22Rv1 (cell line): ENCODE measurements around the gene TSC22D1.

Experiments used
- ZFX ChIP-seq: fragments of 450-650 bp; IDR thresholded peaks from 2 replicates; pipeline ENCODE4 v1.6.1; 2017; ENCODE audit warnings: antibody characterized with exemption, borderline replicate concordance
- TF ChIP-seq, protein P1 (sequence below): fragments of 450-650 bp; IDR thresholded peaks from 2 replicates; pipeline ENCODE4 v1.5.1; 2017; ENCODE audit warnings: mild to moderate bottlenecking

DNA sequence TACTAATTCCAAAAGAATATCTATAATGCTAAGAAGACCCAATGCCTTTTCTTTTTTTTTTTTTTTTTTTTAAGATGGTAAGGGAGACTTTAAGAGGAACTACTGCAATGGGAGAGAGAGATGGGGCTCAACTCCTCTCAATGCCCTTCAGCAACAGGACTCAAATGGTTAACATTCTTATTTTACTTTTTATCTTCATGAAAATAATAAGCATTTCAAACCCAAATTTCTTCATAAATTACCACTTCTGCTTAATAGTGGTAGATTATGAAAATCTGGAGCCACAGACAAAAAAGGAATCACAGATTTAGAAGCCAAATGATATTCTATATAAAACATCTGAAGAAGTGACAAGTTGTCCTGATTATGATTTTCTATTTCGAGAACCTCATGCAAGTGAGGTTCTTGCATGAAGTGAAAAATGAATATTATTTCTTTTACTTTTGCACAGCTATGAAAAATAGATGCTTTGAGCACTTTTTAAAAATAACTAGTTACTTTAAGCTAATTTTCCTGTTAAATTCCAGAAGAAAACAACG is 128.3 kb downstream of the TSC22D1 start:
- TF ChIP-seq, protein P1, sequence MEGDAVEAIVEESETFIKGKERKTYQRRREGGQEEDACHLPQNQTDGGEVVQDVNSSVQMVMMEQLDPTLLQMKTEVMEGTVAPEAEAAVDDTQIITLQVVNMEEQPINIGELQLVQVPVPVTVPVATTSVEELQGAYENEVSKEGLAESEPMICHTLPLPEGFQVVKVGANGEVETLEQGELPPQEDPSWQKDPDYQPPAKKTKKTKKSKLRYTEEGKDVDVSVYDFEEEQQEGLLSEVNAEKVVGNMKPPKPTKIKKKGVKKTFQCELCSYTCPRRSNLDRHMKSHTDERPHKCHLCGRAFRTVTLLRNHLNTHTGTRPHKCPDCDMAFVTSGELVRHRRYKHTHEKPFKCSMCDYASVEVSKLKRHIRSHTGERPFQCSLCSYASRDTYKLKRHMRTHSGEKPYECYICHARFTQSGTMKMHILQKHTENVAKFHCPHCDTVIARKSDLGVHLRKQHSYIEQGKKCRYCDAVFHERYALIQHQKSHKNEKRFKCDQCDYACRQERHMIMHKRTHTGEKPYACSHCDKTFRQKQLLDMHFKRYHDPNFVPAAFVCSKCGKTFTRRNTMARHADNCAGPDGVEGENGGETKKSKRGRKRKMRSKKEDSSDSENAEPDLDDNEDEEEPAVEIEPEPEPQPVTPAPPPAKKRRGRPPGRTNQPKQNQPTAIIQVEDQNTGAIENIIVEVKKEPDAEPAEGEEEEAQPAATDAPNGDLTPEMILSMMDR: no peak
- TF ChIP-seq ZFX: no peak
